Measurements from ENCODE around the gene SLC9A3.
"Not testable (repeated sequence)": the region's sequence is repeated elsewhere in the genome, so short reads cannot be mapped to it uniquely, and the experiment has no call there.

Gene SLC9A3

DNA sequence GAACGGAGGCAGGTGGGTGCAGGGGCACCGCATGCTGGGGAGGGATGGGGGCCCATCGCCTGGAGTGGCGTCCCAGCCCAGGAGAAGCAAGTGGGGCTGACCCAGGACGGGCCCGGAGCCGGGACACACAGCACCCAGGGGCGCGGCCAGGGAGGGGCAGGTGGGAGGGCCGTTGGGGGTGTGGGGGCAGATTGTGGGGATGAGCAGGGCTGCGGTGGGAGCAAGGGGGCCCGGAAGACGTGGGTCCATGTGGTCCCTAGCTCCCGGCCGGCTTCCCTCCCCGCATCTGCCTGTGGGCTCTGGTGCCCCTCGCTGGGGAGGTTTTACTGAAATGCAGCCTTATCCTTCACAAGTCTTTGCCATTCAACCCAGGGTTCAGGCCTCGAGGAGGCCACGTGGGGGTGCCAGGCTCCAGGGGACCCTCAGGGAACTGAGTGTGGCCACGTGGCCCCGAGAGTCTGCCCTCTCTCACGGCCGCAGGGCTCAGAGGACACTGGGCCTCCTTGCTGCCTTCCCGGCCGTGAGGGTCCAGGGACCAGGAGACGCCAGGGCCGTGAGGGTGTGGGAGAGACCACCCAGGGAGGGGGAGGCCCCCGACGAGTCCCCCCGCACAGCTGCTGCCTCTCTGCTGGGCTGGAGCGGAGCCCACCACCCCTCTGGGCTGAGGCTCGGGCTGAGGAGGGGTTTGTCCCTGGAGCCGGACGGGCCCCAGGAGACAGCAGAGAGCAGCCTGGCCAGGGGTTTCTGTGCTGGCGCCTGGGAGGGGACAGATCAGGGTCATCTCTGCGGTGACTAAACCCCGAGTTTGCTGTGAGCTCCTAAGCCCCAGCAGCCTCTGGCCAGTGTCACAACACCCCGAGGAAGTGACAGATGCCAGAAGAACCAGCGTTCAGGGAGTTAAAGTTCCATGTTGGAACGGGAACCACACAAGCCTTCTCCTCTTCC, 35.2 kb downstream of the SLC9A3 start:
- no peak for DNase-seq

DNA sequence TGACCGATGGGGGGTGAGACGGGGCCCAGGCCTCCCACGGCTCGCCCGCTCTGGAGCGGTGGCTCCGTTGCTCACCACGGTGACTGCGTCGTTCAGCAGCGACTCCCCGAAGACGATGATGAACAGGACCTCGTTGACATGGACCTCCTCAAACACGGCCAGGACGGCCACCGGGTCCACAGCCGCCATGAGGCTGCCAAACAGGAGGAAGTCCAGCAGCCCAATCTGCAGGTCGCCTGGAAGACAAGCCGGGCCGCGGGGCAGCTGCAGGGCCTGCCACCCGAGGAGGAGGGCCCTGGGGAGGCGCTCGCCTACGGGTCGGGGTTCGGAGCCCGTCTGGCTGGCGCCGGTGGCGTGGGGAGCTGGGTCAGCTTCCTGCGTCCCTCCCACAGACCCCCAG, 36.0 kb downstream of the SLC9A3 start:
- DNase-seq = no peak

DNA sequence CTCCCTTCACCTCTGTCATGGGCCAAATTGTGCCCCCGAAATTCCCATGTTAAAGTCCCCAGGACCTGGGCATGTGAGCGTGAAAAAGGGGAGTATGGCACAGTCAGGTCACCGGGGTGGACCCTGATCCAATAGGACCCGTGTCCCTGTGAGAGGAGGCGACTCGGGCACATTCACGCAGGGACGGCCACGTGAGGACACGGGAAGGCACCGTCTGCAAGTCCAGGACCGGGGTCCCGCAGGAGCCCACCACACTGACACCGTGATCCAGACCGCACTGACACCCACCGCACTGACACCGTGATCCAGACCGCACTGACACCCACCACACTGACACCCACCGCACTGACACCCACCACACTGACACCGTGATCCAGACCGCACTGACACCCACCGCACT, 37.7 kb downstream of the SLC9A3 start:
- DNase-seq = not testable (repeated sequence)

DNA sequence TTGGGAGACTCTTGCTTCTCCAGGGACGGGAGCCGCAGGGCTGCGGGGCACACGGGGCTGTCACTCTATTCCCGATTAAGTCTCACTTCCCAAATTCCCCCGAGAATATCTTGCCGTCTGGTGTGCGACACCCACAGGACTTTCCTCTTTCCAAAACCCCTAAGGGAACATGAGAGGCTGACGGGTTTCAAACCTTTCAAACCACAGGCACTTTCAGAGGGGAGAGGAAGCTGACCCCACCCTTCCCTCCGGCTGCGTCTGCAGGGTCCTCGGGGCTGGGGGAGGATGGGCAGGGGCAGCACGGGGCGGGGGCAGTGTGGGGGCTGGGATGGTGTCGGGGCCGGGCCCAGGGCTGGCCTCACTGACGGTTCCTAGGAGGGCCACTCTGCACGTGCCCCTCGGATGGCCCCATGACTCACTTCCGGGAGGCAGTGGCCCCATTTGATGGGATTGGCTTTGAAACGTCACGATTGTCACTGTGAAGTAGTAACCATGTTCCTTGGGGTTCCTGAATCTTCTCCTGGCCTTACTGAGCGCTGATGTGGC, 38.2 kb downstream of the SLC9A3 start:
- DNase-seq = no peak

DNA sequence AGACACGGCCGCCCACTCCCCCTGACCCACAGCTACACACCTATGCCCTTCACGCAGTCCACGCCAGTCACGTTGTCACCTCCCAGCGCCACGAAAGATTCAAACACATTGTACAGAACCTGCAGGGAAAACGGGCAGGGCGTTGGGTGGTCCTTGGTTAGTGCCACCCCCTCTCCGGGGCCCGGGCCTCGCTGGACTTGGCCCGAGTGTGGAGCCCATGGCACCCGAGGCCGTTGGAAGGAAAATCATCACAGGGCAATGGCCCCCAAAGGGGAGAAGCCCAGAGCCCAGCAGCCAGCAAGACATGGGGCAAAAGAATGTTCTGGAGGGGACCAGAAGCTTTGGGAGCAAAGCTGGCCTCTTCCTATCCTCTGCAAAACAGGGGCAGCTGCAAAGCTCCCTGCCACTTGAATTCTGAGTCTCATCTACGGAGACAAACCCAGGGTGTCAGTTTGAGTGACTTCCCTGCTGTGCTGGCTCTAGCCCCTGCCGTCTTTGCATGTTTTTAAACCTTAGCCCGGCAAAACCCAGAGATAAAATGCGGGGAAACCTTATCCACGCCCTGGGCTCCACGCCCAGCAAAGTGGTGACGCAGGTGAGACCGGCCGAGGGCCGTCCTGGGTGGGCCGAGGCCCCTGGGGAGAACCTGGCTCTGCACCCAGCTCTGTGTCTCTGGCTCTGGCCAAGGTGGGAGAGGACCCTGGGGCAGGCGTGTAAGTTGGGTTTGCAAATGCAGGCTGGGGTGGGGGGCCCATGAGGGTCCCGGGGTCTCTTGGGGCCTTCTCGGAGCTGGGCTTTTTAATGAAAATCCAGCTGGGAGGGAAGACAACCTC, 38.9 kb downstream of the SLC9A3 start:
- no peak for DNase-seq

DNA sequence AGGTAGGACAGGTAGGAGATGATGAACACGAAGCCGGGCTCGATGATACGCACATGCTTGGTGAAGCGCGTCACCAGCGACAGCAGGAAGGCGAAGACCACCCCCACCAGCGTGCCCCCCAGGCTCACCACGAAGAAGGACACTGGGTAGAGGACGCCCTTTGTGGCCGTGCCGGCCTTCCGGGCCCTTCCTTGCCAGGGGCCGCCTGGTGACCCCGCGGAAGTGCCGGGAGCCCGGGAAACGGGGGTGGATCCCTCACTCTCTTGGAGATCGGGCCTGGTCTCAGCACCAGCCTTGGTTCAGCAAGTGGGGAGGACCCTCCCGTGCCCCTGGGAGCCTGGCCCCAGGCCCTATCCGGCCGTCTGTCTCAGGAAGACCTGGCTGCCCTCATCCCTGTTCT, 39.7 kb downstream of the SLC9A3 start:
- DNase-seq = no peak

DNA sequence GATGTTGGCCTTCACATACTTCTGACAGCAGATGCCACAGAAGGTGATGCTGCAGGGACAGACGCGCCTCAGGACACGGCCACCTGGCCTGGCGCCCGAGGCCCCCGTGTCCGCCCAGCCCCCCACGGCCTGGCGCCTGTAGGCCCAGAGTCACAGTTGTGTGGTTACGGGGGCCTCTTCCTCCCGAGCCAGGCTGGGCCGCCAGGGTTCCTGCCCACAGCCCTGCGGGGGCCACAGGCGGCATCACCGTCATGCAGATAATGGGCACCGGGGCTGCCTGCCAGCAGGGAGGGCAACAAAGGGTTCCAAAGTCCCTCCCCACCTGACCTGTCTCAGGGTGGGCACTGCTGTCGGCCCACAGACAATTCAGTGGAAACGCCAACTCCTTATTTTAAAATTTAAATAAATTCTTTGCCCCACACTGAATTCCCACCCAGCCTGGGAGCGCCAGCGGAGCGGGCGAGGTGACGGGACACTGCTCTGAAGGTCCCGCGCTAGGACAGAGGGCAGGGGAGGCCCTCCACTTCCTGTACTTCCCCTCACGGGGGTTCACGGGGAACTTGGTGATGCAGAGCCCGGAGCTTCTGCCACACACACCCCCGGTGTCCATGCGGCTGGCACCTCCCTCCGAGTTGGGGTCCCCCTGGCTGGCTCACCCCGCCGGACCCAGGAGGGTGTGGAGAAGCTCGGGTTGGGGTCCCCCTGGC, 40.7 kb downstream of the SLC9A3 start:
- DNase-seq = no peak

DNA sequence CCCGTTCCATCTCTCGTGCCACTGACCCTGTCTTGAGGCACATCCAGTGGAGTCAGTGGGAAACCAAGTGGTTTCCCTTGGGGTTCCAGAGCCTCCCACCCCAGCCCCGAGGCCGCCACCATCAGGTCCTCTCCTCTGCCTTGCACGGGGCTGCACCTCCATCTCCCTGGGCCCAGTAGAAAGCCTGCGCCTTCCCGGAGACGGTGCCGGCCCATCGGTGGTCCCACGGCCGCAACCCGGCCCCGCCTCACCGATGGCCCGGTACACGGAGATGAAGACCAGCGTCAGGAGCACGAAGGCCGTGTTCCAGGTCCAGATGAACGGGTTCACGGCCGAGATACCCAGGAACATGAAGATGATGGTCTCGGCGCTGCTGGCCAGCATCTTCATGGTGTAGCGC, 41.2 kb downstream of the SLC9A3 start:
- no peak for DNase-seq

DNA sequence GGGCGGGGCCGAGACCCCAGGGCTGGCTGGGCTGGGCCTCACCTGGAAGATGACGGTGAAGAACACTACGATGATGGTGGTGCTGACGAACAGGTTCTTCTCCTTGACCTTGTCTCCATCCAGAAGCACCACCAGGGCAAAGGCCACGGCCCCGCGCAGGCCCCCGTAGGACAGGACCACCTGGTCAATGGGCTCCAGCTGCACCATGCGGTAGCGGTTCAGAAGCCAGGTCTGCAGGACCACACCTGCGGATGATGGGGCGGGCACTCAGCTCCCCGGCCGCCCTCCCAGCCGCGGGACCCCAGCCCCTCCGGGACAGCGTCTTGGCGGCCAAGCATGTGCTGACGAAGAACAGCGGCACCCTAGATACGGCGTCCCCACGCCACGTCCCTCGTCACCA, 41.7 kb downstream of the SLC9A3 start:
- DNase-seq = no peak

DNA sequence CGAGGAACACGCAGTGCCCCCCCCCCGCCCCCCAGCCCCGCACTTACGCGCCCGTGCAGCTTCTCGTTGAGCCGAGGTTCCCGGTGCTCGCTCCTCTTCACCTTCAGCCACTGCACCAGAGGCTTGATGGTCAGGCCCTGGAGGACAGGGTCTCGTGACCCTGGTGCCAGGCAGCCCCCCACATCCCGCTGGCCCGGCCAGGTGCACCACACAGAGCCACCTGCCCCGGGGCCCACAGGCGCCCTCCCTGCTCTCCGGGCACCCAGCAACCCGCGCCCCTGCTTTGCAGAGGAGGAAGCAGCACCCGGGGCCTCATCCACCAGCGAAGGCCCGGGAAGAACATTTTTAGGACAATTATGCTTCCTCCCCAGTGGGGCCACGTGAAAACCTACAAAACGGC, 42.2 kb downstream of the SLC9A3 start:
- DNase-seq = no peak

DNA sequence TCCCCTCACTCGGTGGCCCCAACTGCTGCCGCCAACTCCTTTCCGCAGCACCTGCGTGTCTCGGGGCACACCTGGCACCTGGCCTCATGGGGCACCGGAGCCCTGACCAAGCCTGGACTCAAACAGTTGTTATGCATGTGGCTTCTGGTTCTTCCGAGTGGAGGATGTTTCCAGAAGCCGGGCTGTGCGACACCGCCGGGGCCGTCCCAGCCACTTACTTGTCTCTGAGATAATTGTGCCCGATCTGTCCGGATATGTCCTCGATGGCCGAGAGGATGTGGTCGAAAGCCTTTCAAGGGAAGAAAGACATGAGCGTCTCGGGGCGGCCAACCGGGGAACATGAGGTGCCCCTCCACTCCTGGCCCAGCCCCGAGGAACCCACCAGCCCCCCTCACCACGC, 42.9 kb downstream of the SLC9A3 start:
- no peak for DNase-seq

DNA sequence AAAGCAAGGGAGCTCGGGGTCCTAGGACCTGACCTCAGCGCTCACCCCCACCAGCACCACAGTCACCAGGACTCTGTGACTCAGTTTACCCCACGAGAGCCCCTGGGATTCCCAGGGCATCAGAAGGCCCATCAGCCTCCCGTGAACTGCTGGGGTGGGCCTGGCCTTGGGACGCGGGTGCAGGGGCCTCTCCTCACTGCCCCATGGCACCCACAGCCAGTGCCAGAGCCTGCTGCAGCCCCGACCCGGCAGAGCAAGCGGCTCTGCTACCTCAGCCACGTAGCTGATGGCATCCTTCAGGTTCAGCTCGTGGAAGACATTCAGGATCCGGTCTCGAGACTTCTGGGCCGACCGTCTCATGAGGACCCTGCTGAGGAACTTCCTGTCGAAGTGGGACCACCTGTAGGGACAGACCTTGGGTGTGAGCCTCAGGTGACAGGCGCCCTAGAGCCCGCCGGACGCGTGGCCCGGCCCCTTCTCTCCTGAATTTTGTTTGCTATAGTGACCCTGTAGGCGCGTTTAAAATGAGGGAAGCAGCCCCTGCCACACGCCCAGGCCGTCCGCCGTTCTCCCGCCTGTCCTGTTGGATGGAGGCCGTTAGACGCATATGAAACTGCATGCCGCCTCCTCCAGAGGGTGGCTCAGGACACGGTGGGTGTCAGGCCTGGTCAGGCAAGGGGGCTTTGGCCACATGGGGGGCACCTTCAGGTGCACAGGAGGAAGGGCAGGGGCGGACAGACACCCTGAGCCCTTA, 44.5 kb downstream of the SLC9A3 start:
- DNase-seq = no peak

DNA sequence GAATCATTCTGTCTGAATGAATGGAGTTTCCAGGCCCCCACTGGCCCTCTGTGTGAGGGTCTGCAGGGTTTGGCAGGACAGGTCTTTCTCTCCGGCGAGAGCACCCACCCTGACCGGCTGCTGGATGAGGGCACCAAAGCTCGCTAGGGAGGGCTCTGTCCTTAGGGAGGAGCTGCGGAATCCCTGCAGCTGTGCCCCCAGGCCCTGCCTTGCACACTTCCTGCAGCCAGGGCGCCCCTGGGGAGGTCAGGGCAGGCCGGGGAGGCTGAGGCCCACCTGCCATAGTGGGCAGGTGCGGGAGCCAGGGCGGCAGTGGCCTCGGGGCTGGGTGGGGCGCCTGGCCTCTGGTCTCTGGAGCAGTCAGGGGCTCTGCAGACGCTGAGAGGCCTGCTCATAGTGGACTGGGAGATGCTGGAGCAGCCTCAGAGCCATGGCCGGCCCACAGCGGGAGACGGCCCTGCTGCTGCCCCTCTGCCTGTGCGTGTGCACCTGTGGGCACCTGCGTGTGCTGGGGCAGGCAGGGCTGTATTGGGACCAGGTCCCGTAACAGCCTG, 45.2 kb downstream of the SLC9A3 start:
- no peak for DNase-seq

DNA sequence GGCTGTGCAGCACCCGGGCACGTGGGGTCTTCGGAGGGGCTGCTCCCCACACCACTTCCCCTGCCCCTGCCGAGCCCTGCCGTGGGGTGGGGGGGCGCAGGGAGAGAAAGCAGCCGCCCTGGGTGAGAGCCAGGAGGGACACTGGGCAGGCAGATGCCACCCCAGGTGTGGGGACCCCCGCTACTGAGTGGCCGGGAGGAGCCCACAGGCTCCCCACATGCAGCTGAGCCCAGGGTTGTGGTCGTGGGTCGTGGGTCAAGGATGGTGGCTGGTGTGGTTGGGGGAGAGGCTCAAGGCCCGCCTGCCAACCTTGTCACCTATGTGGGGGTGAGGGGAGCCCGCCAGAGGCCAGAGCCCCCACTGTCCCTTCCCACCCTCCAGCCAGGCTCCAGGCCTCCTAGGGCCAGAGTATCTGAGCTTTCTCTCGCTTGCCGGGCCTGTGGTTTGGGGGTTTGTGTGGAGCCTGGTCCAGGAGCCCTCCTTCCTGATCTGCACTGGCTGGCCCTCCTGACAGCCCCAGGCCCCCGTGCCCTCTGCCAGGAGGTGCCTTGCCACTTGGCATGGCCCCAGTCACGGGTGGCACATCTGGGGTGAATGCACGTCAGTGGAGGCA, 45.8 kb downstream of the SLC9A3 start:
- no peak for DNase-seq

DNA sequence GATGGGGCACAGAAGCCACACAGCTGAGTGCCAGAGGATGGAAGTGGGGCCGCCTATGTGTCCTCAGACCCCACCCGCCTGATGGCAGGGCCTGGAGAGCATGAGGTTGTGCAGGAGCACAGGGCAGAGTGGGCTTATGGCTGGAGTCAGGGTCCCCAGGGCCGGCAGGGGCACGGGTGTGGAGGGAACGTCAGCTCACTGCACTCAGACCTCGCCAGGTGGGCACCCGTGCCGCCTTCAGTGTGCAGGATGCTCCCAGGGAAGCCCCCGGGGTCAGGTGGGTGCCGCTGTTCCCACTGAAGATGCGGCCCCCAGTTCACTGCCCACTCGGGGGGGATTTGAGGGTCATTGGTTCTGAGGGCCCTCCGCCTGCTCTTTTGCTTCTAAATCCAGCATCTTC, 46.4 kb downstream of the SLC9A3 start:
- no peak for DNase-seq

DNA sequence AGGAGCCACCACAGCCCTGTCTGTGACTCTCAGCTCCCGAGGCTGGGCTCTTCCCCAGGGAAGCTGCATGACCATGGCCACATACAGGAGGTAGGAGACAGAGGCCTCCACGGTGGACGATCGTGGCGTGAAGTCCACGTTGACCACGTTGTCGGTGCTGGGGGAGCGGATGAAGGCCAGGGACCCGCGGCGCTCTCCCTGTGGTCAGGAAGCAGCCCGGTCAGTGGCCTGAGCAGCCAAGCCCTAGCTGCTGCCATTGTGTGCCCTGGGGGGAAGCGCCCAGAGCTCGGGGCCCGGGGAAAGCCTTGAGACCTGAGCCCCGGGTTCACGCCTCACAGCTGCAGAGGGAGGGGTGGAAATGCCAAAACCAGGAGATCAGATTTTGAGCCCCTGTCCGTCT, 47.0 kb downstream of the SLC9A3 start:
- DNase-seq = no peak

DNA sequence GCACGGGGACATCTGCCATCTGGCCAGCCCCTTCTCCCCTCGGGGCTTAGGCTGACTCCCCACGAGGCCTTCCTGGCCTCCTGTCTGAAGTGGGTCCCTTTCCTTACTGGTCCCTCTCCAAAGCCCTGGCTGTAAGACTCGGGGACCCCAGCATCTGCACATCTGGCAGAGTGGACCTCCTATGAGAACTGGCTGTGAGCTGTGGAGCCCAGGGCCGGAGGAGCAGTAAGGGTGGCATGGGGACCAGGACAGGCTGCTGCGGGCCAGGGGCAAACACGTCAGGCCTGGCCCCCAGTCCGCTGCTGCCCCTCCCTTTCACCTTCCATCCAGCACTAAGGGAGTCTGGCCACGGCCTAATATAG, 47.5 kb downstream of the SLC9A3 start:
- DNase-seq = no peak

DNA sequence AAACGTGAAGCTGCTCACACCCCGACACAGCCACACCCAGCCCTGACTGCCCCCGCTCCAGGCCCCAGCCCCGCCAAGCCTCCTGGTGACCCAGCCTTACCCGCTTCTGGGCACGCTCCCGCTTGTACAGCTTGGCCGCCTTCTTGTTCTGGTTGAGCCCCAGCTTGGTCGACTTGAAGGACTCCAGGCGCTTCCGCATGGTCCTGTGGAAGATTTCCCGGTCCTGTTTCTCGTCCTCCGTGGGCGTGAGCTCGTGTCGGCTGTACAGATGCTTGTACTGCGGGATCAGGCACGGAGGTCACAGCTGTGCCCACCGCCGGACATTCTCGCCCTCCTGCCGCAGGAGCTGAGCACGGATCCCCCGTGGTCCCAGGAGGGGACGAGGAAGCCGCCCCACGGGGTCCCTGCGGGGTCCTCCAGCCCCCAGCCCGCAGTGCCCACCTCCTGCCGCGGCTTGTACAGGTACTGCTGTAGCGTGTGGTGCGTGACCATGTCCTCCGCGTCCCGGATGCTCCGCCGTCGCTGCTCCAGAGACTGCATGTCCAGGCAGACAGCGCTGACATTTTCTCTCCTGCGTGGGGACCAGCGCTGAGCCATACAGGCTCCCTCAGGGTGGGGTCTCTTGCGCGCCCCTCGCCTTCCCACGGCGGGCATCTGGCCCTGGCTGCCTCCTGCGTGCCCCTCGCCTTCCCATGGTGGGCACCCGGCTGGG, 48.0 kb downstream of the SLC9A3 start:
- no peak for DNase-seq

DNA sequence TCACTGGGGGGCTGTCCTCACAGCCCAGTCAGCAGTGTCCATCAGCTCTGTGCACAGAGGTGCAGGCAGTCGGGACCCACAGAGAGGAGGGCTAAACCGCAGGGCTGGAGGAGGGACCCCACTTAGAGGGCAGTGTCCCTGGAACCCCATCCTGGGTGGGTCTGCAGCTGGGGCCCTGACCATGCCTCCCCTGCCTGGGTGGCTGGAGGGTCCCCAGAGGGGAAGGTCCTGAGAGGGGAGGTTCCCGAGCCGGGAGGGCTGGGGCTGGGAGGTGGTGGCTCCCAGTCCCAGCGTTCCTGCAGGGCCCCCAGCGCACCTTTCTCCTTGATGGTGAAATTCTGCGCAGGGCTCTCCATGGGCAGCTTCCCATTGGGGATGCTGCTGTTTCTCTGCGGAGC, 48.5 kb downstream of the SLC9A3 start:
- no peak for DNase-seq

DNA sequence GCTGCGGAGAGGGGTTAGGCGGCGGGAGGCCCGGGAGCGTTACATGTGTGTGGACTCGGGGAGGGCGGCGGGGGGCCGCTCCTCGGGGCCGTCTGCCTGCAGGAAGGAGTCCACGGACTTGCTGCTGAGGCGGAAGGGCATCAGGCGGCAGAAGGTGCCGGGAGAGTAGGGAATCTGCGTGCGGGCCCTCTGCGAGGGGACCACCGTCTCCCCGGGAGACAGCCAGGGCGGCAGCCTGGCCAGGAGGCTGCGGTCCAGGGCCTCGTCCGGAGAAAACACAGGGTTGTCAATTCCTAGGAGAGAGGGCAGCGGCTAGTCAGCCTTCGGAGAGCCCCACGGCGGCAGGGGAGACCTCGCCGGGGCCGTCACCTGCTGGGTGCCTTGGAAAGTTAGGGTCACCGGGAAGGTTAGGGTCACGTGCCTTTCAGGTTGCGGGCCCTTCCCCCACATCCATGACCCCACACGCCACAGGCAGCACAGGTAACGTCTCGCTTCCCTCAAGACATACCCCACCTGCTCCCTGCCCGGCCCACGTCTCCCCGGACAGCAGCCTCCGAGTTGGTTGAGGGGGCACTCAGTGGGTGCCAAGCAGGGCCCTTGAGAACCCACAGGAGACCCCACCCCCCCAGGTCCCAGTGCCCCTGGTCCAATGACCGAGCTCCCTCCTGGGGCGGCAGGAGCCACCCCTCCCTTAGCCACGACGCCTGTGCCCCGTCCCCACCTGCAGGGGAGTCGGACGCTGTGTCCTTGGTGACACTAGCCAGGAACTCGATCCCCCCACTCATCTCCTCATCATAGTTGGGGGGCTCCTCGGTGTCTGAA, 49.2 kb downstream of the SLC9A3 start:
- no peak for DNase-seq
